ENCODE data around the gene ANXA2R. TPM values are rescaled to one million over a fixed set of nuclear protein-coding genes. Genes with fewer than 3 reads are reported as not detected.

ANXA2R gene
- total RNA-seq, 1 experiment from 2014 or later: 3.6 TPM

DNA sequence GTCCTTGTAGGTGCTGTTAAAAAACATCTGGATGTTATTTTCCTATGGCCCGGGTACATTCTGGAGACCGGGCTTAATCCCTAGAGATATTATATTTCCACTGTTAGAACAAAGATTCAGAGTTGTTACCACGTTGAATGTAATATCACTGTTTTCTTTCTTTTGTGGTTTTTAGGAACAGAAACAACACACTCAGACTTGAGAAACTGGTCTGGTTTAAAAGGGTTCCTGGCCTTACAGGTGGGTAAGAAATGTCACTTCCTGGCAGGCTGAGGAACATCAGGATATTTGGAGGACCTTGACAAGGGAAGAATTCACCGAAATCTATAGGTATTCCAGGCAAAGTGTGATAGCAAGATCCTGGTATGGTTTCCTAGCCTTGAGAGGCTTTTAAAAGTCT is 10.3 kb upstream of the ANXA2R start:
- POLR2A ChIA-PET (ENCODE audit: unreplicated experiment): interaction anchor here (0.8 kb wide), 1 partner anchor 54 kb away, joined by 3 read pairs; no protein-coding TSS in a partner anchor

DNA sequence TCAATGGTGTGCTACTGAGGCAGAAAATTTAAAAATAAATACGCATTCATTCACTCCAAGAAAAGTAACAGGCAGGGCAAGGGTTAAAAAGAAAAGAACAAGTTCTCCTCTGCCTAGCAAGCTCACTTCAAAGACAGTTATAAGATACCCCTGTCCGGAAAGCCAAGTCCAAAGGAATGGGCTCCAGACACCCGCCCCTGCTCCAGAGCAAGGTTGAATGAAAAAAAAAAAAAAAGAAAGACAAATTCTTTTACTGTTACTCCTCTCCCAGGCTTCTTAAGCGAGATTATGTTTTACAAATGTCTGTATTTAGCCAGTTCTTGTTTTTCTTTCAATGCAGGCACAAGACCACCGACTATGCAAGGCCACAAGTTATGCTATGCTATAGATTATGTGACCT is 9.1 kb upstream of the ANXA2R start:
- no peaks in the 10 kb centered on the region for H3K4me1 ChIP-seq (replicated peaks; ENCODE audit: insufficient read depth)
- POLR2A ChIA-PET (ENCODE audit: unreplicated experiment): no interaction called here
- H3K9me2 ChIP-seq (ENCODE audit: insufficient read depth): no peaks in the 10 kb centered on the region
- BruUV-seq (replicated peaks): no TSS peak
- H4K20me1 ChIP-seq (ENCODE audit: insufficient read depth): no peaks in the 10 kb centered on the region
- H3F3A ChIP-seq (ENCODE audit: insufficient read depth, low read depth): 0 out of 2 replicates have a peak, but pooled peaks cover 4% of the 10 kb centered on the region
- H3K79me2 ChIP-seq (ENCODE audit: low read depth): no peaks in the 10 kb centered on the region
- H3K27me3 ChIP-seq (ENCODE audit: insufficient read depth, low read depth): no peaks in the 10 kb centered on the region
- H3K36me3 ChIP-seq (ENCODE audit: low read depth): no peaks in the 10 kb centered on the region
- DNase-seq: no peak
- H2AFZ ChIP-seq: no peak overlapping the region
- intact Hi-C loops (cut with micrococcal nuclease; ENCODE audit: unreplicated experiment): loop anchor here (10.0 kb wide), 1 partner anchor 1124 kb away; the partner anchor contains the start of gene FBXO4
- TF ChIP-seq EZH2 (IDR thresholded peaks at IDR 0.05; ENCODE audit: low read depth): no peak
- TF ChIP-seq, protein P1, sequence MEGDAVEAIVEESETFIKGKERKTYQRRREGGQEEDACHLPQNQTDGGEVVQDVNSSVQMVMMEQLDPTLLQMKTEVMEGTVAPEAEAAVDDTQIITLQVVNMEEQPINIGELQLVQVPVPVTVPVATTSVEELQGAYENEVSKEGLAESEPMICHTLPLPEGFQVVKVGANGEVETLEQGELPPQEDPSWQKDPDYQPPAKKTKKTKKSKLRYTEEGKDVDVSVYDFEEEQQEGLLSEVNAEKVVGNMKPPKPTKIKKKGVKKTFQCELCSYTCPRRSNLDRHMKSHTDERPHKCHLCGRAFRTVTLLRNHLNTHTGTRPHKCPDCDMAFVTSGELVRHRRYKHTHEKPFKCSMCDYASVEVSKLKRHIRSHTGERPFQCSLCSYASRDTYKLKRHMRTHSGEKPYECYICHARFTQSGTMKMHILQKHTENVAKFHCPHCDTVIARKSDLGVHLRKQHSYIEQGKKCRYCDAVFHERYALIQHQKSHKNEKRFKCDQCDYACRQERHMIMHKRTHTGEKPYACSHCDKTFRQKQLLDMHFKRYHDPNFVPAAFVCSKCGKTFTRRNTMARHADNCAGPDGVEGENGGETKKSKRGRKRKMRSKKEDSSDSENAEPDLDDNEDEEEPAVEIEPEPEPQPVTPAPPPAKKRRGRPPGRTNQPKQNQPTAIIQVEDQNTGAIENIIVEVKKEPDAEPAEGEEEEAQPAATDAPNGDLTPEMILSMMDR (conservative IDR thresholded peaks at IDR 0.05): no peak
- no peak overlapping the region for H3K4me3 ChIP-seq
- H3K27ac ChIP-seq: no peak overlapping the region
- H3K4me2 ChIP-seq: no peak overlapping the region
- CTCF ChIA-PET: interaction anchor here (0.6 to 0.7 kb wide), 3 partner anchors 19 to 141 kb away, joined by 3 to 7 read pairs (median 5); no protein-coding TSS in a partner anchor
- no peaks in the 10 kb centered on the region for H3K9me3 ChIP-seq (ENCODE audit: insufficient read depth, low read depth)

More for the DNA sequence above, 10.3 kb upstream of the ANXA2R start:
- no peaks in the 10 kb centered on the region for H3K27me3 ChIP-seq (ENCODE audit: insufficient read depth, low read depth)
- no TSS peak for BruUV-seq (replicated peaks)
- H3K4me3 ChIP-seq: no peak overlapping the region
- DNase-seq: no peak
- H3K4me1 ChIP-seq (replicated peaks; ENCODE audit: insufficient read depth): no peaks in the 10 kb centered on the region
- H3K36me3 ChIP-seq (ENCODE audit: low read depth): no peaks in the 10 kb centered on the region
- 0 out of 2 replicates have a peak, but pooled peaks cover 3% of the 10 kb centered on the region for H3K9me3 ChIP-seq (ENCODE audit: insufficient read depth, low read depth)
- H3K79me2 ChIP-seq (ENCODE audit: low read depth): no peaks in the 10 kb centered on the region
- no peak for TF ChIP-seq EZH2 (IDR thresholded peaks at IDR 0.05; ENCODE audit: low read depth)
- TF ChIP-seq, protein P1 (conservative IDR thresholded peaks at IDR 0.05): no peak
- H3K9me2 ChIP-seq (ENCODE audit: insufficient read depth): no peaks in the 10 kb centered on the region
- no peaks in the 10 kb centered on the region for H4K20me1 ChIP-seq (ENCODE audit: insufficient read depth)
- H3K4me2 ChIP-seq: no peak overlapping the region
- CTCF ChIA-PET: no interaction called here
- intact Hi-C loops (cut with micrococcal nuclease; ENCODE audit: unreplicated experiment): no loop called here
- no peak overlapping the region for H3K27ac ChIP-seq
- H2AFZ ChIP-seq: no peak overlapping the region
- H3F3A ChIP-seq (ENCODE audit: insufficient read depth, low read depth): 0 out of 2 replicates have a peak, but pooled peaks cover 4% of the 10 kb centered on the region

DNA sequence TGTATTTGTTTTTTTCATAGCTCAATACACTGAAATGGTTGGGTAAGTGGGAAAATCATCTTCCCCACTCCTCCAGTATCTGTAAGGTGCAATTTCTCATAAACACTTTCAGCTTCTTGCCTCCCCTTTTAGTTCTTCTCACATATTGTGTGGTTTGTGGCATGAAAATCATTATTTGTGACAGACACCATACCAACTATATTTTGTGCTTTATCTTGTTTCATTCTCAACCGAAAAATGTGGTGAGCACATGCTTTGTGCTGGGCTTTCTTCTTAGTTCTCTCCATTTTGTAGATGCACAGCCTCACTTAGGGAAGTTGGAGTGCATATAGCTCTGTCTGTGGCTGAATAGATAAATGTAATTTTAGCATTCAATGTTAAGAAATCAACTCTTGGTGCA is 6.4 kb upstream of the ANXA2R start:
- intact Hi-C loops (cut with micrococcal nuclease; ENCODE audit: unreplicated experiment): loop anchor here (10.0 kb wide), 1 partner anchor 1122 kb away; the partner anchor contains the start of gene FBXO4

More for the DNA sequence above, 6.4 kb upstream of the ANXA2R start:
- BruUV-seq (replicated peaks): no TSS peak
- H3K79me2 ChIP-seq (ENCODE audit: low read depth): peaks cover 5% of the 10 kb centered on the region; the same call in 1 of the 2 replicates
- H3K36me3 ChIP-seq (ENCODE audit: low read depth): no peaks in the 10 kb centered on the region
- ChIA-PET POLR2A (ENCODE audit: unreplicated experiment) (interaction anchor here (0.6 kb wide), 1 partner anchor 198 kb away, joined by 3 read pairs; no protein-coding TSS in a partner anchor), CTCF (interaction anchor here (1.1 kb wide), 1 partner anchor 138 kb away, joined by 3 read pairs; no protein-coding TSS in a partner anchor)
- no peak overlapping the region for H2AFZ ChIP-seq
- H3K27ac ChIP-seq: no peak overlapping the region
- peaks cover 22% of the 10 kb centered on the region for H3F3A ChIP-seq (ENCODE audit: insufficient read depth, low read depth)
- H3K4me3 ChIP-seq: no peak overlapping the region
- no peaks in the 10 kb centered on the region for H3K27me3 ChIP-seq (ENCODE audit: insufficient read depth, low read depth)
- H4K20me1 ChIP-seq (ENCODE audit: insufficient read depth): no peaks in the 10 kb centered on the region
- H3K4me2 ChIP-seq: no peak overlapping the region
- no peak for DNase-seq
- H3K9me3 ChIP-seq (ENCODE audit: insufficient read depth, low read depth): no peaks in the 10 kb centered on the region
- TF ChIP-seq, protein P1 (conservative IDR thresholded peaks at IDR 0.05): no peak
- TF ChIP-seq EZH2 (IDR thresholded peaks at IDR 0.05; ENCODE audit: low read depth): no peak
- no peaks in the 10 kb centered on the region for H3K9me2 ChIP-seq (ENCODE audit: insufficient read depth)
- no peaks in the 10 kb centered on the region; the same call in 1 of the 2 replicates for H3K4me1 ChIP-seq (replicated peaks; ENCODE audit: insufficient read depth)

Measured in PC-9 (cell line).